HG02884 (cell line): ENCODE data around the gene ITGA8.
"Not testable (repeated sequence)": the region's sequence is repeated elsewhere in the genome, so short reads cannot be mapped to it uniquely, and the experiment has no call there.

Source experiments
- ATAC-seq: cut with Tn5 transposase; IDR thresholded peaks from one replicate; pipeline ENCODE4 v1.9.1; 2021; ENCODE audit warnings: mild to moderate bottlenecking, moderate library complexity; ENCODE audit not compliant: unreplicated experiment

The ITGA8 gene

GRCh38 chr10:15567952-15568351 lies 151.8 kb downstream of the ITGA8 start:
- no peak for ATAC-seq

- ATAC-seq: no peak
Observed at GRCh38 chr10:15563246-15563645, 156.5 kb downstream of the ITGA8 start.

- no peak for ATAC-seq
Observed at GRCh38 chr10:15562578-15562977, 157.1 kb downstream of the ITGA8 start.

GRCh38 chr10:15562116-15562515 lies 157.6 kb downstream of the ITGA8 start:
- ATAC-seq: no peak

- ATAC-seq: no peak
Observed at GRCh38 chr10:15558136-15558535, 161.6 kb downstream of the ITGA8 start.

GRCh38 chr10:15557168-15557567 lies 162.6 kb downstream of the ITGA8 start:
- not testable (repeated sequence) for ATAC-seq

GRCh38 chr10:15550950-15551349 lies 168.8 kb downstream of the ITGA8 start:
- ATAC-seq: no peak

- no peak for ATAC-seq
Observed at GRCh38 chr10:15548331-15548730, 171.4 kb downstream of the ITGA8 start.

- ATAC-seq: no peak
Observed at GRCh38 chr10:15546606-15547005, 173.1 kb downstream of the ITGA8 start.

GRCh38 chr10:15545884-15546283 lies 173.8 kb downstream of the ITGA8 start:
- no peak for ATAC-seq

- no peak for ATAC-seq
Observed at GRCh38 chr10:15545266-15545665, 174.5 kb downstream of the ITGA8 start.

- ATAC-seq: no peak
Observed at GRCh38 chr10:15543994-15544393, 175.7 kb downstream of the ITGA8 start.

GRCh38 chr10:15542817-15543216 lies 176.9 kb downstream of the ITGA8 start:
- no peak for ATAC-seq

GRCh38 chr10:15541376-15541775 lies 178.3 kb downstream of the ITGA8 start:
- no peak for ATAC-seq

- ATAC-seq: no peak
Observed at GRCh38 chr10:15540727-15541126, 179.0 kb downstream of the ITGA8 start.

- no peak for ATAC-seq
Observed at GRCh38 chr10:15539262-15539661, 180.5 kb downstream of the ITGA8 start.

GRCh38 chr10:15534928-15535538 lies 184.7 kb downstream of the ITGA8 start:
- ATAC-seq: not testable (repeated sequence)

- no peak for ATAC-seq
Observed at GRCh38 chr10:15531927-15532722, 187.6 kb downstream of the ITGA8 start.

GRCh38 chr10:15528859-15529239 lies 190.9 kb downstream of the ITGA8 start:
- no peak for ATAC-seq

GRCh38 chr10:15526754-15527153 lies 193.0 kb downstream of the ITGA8 start:
- no peak for ATAC-seq

GRCh38 chr10:15521328-15521903 lies 198.3 kb downstream of the ITGA8 start:
- ATAC-seq: no peak

- no peak for ATAC-seq
Observed at GRCh38 chr10:15518250-15518649, 201.5 kb downstream of the ITGA8 start.
